ENCODE data around the gene LYPD6B. TPM values are rescaled to one million over a fixed set of nuclear protein-coding genes. Genes with fewer than 3 reads are reported as not detected.

LYPD6B gene
- total RNA-seq, 1 experiment from 2014 or later: 6.1 TPM

DNA sequence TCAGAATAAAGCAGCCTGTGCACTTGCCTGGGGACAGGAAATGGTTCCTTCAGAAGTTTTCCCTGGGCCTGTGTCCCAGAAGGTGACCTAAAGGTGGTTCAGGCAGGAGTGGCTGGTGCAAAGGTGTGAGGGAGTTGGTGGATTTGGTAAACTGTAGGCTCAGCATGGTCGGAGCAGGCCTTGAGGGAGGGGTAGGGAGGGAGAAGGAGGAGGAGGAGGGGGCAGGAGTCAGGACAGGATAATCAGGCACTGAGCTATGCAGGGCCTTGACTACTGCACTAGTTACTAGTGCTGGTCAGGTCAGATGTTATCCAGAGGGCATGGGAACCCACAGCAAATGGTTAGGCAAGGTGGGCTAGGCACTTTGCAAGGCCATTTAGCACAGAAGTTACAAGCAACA, 21.3 kb downstream of the LYPD6B start (continued):
- no peak for TF ChIP-seq EZH2phosphoT487 (IDR thresholded peaks at IDR 0.05; ENCODE audit: borderline replicate concordance)
- no peak for TF ChIP-seq POLR2A (IDR thresholded peaks at IDR 0.05; ENCODE audit: borderline replicate concordance, extremely low read depth, insufficient read depth, insufficient read length)
- TF ChIP-seq EGR1 (IDR thresholded peaks at IDR 0.05; ENCODE audit: low read depth): no peak
- TF ChIP-seq SP1 (IDR thresholded peaks at IDR 0.05; ENCODE audit: low read depth): no peak
- TF ChIP-seq SRF (IDR thresholded peaks at IDR 0.05; ENCODE audit: low read depth): no peak
- TF ChIP-seq ELF1 (IDR thresholded peaks at IDR 0.05; ENCODE audit: borderline replicate concordance, low read depth): no peak

DNA sequence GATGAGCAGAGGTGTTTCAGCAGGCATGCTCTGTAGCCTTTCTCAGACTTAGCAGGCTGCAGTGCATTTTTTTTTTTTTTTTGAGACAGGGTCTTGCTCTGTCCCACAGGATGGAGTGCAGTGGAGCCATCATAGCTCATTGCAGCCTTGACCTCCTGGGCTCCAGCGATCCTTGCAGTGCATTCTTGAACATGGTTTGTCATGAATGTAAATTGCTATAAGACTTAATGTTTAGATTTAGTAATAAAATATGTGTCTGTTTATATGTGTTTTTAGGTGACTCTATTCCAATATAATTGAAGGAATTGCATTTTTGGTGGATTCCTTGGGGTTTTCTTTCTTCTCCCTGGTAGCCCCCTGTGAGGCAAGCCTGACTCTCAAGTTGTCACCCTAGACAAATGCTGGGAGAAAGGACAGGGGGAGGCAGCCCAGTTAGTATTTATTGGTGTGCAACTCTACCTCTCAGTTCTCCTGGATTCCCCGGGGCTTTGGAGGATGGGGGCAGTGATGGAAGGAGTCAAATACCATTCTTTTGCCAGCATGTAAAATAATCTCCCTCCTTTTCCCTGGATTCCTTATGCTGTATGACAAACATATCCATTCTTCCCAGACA, 22.7 kb downstream of the LYPD6B start:
- intact Hi-C loops (cut with micrococcal nuclease): no loop called here
- DNase-seq (ENCODE audit: low read depth, low spot score): no peak
- RAD21 ChIA-PET (ENCODE audit: low non-redundant PET in 1 of 2, low total read pairs in 2 of 2, uncharacterized antibody in 2 of 2, unreplicated experiment in 2 of 2): no interaction called here
- no peak overlapping the region for H3K27ac ChIP-seq (ENCODE audit: low read depth, low read length)
- H3K4me1 ChIP-seq (ENCODE audit: control insufficient read depth in 1 of 2, insufficient read depth in 2 of 2, low read length in 2 of 2): peaks cover 0 to 5% of the 10 kb centered on the region in 2 experiments; a peak in 1 of 4 replicates
- ATAC-seq: no peak
- no peaks in the 10 kb centered on the region for H3K36me3 ChIP-seq (ENCODE audit: control insufficient read depth in 1 of 2, insufficient read depth in 2 of 2, low read length in 2 of 2)
- no peaks in the 10 kb centered on the region for H3K9me2 ChIP-seq (ENCODE audit: insufficient read depth)
- H3K4me2 ChIP-seq (ENCODE audit: low read length): no peak overlapping the region
- H3K4me3 ChIP-seq (replicated peaks in 1 of 2; ENCODE audit: low read depth in 1 of 2, low read length in 2 of 2): no peak overlapping the region
- CTCF ChIA-PET: no interaction called here
- BruUV-seq (replicated peaks): no TSS peak
- POLR2A ChIA-PET: no interaction called here
- H3K9me3 ChIP-seq (ENCODE audit: control insufficient read depth in 1 of 2, insufficient read depth in 1 of 2, low read depth in 1 of 2, low read length in 2 of 2): no peaks in the 10 kb centered on the region
- H3K27me3 ChIP-seq (ENCODE audit: insufficient read depth, low read length): no peaks in the 10 kb centered on the region
- TF ChIP-seq ZNF274 (IDR thresholded peaks at IDR 0.05; ENCODE audit: low read depth, low read length) (no peak), JUND (IDR thresholded peaks at IDR 0.05) (no peak), SRF (IDR thresholded peaks at IDR 0.05; ENCODE audit: low read depth) (no peak), POLR2AphosphoS5 (IDR thresholded peaks at IDR 0.05; ENCODE audit: low read depth, low read length) (no peak), CBX3 (IDR thresholded peaks at IDR 0.05; ENCODE audit: low read depth) (no peak), EZH2 (IDR thresholded peaks at IDR 0.05) (no peak), SIN3A (IDR thresholded peaks at IDR 0.05; ENCODE audit: low read depth) (no peak)
- TF ChIP-seq, protein P1, sequence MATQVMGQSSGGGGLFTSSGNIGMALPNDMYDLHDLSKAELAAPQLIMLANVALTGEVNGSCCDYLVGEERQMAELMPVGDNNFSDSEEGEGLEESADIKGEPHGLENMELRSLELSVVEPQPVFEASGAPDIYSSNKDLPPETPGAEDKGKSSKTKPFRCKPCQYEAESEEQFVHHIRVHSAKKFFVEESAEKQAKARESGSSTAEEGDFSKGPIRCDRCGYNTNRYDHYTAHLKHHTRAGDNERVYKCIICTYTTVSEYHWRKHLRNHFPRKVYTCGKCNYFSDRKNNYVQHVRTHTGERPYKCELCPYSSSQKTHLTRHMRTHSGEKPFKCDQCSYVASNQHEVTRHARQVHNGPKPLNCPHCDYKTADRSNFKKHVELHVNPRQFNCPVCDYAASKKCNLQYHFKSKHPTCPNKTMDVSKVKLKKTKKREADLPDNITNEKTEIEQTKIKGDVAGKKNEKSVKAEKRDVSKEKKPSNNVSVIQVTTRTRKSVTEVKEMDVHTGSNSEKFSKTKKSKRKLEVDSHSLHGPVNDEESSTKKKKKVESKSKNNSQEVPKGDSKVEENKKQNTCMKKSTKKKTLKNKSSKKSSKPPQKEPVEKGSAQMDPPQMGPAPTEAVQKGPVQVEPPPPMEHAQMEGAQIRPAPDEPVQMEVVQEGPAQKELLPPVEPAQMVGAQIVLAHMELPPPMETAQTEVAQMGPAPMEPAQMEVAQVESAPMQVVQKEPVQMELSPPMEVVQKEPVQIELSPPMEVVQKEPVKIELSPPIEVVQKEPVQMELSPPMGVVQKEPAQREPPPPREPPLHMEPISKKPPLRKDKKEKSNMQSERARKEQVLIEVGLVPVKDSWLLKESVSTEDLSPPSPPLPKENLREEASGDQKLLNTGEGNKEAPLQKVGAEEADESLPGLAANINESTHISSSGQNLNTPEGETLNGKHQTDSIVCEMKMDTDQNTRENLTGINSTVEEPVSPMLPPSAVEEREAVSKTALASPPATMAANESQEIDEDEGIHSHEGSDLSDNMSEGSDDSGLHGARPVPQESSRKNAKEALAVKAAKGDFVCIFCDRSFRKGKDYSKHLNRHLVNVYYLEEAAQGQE (IDR thresholded peaks at IDR 0.05; ENCODE audit: low read depth): no peak
- TF ChIP-seq, protein P2, sequence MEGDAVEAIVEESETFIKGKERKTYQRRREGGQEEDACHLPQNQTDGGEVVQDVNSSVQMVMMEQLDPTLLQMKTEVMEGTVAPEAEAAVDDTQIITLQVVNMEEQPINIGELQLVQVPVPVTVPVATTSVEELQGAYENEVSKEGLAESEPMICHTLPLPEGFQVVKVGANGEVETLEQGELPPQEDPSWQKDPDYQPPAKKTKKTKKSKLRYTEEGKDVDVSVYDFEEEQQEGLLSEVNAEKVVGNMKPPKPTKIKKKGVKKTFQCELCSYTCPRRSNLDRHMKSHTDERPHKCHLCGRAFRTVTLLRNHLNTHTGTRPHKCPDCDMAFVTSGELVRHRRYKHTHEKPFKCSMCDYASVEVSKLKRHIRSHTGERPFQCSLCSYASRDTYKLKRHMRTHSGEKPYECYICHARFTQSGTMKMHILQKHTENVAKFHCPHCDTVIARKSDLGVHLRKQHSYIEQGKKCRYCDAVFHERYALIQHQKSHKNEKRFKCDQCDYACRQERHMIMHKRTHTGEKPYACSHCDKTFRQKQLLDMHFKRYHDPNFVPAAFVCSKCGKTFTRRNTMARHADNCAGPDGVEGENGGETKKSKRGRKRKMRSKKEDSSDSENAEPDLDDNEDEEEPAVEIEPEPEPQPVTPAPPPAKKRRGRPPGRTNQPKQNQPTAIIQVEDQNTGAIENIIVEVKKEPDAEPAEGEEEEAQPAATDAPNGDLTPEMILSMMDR (IDR thresholded peaks at IDR 0.05 in 2 of 3, conservative IDR thresholded peaks at IDR 0.05 in 1 of 3; ENCODE audit: borderline replicate concordance in 1 of 3, insufficient read depth in 1 of 3, low read depth in 2 of 3, low read length in 2 of 3): no peak
- H2AFZ ChIP-seq (ENCODE audit: low read depth, low read length, poor library complexity, severe bottlenecking): no peak overlapping the region
- H4K20me1 ChIP-seq (ENCODE audit: insufficient read depth): no peaks in the 10 kb centered on the region
- no peaks in the 10 kb centered on the region for H3K79me2 ChIP-seq (ENCODE audit: insufficient read depth, low read length)
- H3K9ac ChIP-seq (ENCODE audit: low read length): no peak overlapping the region
